Common myeloid progenitor, CD34-positive (primary cell): ENCODE measurements around the gene DAPK1.

ENCODE experiments used
- CTCF ChIA-PET: fragments of 350-600 bp; sonication (Branson Sonifier 250); formaldehyde crosslinking; loops from one replicate; lab custom pipeline; 2021; ENCODE audit warnings: antibody characterized with exemption; lab: Charles Lee
- POLR2A ChIA-PET: fragments of 350-600 bp; sonication (Branson Sonifier 250); formaldehyde crosslinking; loops from one replicate; lab custom pipeline; 2021; ENCODE audit warnings: antibody characterized with exemption; lab: Charles Lee
- DNase-seq, 3 donors: peaks; one replicate each; pipeline versions ENCODE4 v3.0.0 to v3.0.0-alpha.2; 2013
- H3K27ac ChIP-seq, 2 experiments: 1 replicate in 1 of 2; 2 replicates in 1 of 2; pipeline ENCODE4 v1.7.0; 2013; ENCODE audit warnings: inconsistent platforms in 2 of 2, low read length in 2 of 2, mild to moderate bottlenecking in 2 of 2, low read depth in 1 of 2, moderate library complexity in 1 of 2; ENCODE audit not compliant: severe bottlenecking in 2 of 2, insufficient read depth in 1 of 2, poor library complexity in 1 of 2
- H3K27me3 ChIP-seq, 5 experiments: replicated peaks in 2 of 5; 1 replicate in 3 of 5; 2 replicates in 2 of 5; pipeline versions ENCODE4 v1.6.1 to v1.7.0; 2013; ENCODE audit warnings: low read length in 4 of 5, mild to moderate bottlenecking in 2 of 5, moderate library complexity in 2 of 5, inconsistent platforms in 1 of 5; ENCODE audit not compliant: insufficient read depth in 5 of 5, control insufficient read depth in 4 of 5
- H3K36me3 ChIP-seq, 4 experiments: 1 replicate in 2 of 4; 2 replicates in 2 of 4; pipeline versions ENCODE4 v1.6.1 to v1.7.0; 2013; ENCODE audit warnings: low read length in 3 of 4, control low read depth in 1 of 4, mild to moderate bottlenecking in 1 of 4; ENCODE audit not compliant: control insufficient read depth in 4 of 4, insufficient read depth in 4 of 4
- H3K4me1 ChIP-seq, 4 experiments: 1 replicate in 3 of 4; 2 replicates in 1 of 4; pipeline versions ENCODE4 v1.6.1 to v1.7.1; 2013; ENCODE audit warnings: low read length in 3 of 4, mild to moderate bottlenecking in 3 of 4, control low read depth in 1 of 4, inconsistent platforms in 1 of 4, moderate library complexity in 1 of 4; ENCODE audit not compliant: control insufficient read depth in 4 of 4, insufficient read depth in 4 of 4; ENCODE audit errors: control extremely low read depth in 1 of 4
- H3K4me3 ChIP-seq, 7 experiments: 1 replicate in 4 of 7; 2 replicates in 3 of 7; pipeline versions ENCODE4 v1.5.1 to v1.7.0; 2013; ENCODE audit warnings: mild to moderate bottlenecking in 7 of 7, low read length in 6 of 7, moderate library complexity in 6 of 7, inconsistent platforms in 2 of 7, low read depth in 2 of 7, control low read depth in 1 of 7; ENCODE audit not compliant: insufficient read depth in 4 of 7, control insufficient read depth in 1 of 7; ENCODE audit errors: extremely low read depth in 1 of 7
- H3K9me3 ChIP-seq, 5 experiments: 1 replicate in 4 of 5; 2 replicates in 1 of 5; pipeline versions ENCODE4 v1.6.1 to v1.7.1; 2013; ENCODE audit warnings: low read length in 4 of 5, mild to moderate bottlenecking in 2 of 5, inconsistent platforms in 1 of 5, low read depth in 1 of 5, moderate library complexity in 1 of 5; ENCODE audit not compliant: control insufficient read depth in 4 of 5, insufficient read depth in 2 of 5; ENCODE audit errors: control extremely low read depth in 1 of 5
- WGBS: methylation state at CpG from one replicate; pipeline ENCODE4 v1.1.5; 2013; ENCODE audit not compliant: insufficient coverage; 5-methylcytosine and 5-hydroxymethylcytosine counted together

DAPK1 gene

GRCh38 chr9:87663556-87663955 is 165.9 kb downstream of the DAPK1 start:
- H3K4me3 ChIP-seq: no peak overlapping the region
- ChIA-PET CTCF (interaction anchor here (0.6 to 2.0 kb wide), 11 partner anchors 9 to 327 kb away, joined by 3 to 8 read pairs (median 3); no protein-coding TSS in a partner anchor), POLR2A (no interaction called here)
- no peak for DNase-seq
- no peak overlapping the region for H3K27ac ChIP-seq
- H3K36me3 ChIP-seq: peaks cover 39 to 85% (median 66%) of the 10 kb centered on the region in 4 experiments
- peaks cover 0 to 23% (median 18%) of the 10 kb centered on the region in 5 experiments for H3K9me3 ChIP-seq
- no peaks in the 10 kb centered on the region for H3K27me3 ChIP-seq
- 97% methylated on average over 6 of the region's 6 CpGs for WGBS
- H3K4me1 ChIP-seq: no peaks in the 10 kb centered on the region

- 96% methylated on average over 18 of the region's 19 CpGs for WGBS
- Histone ChIP-seq H3K36me3 (peaks cover 35 to 82% (median 62%) of the 10 kb centered on the region in 4 experiments), H3K27ac (no peak overlapping the region), H3K4me3 (no peak overlapping the region), H3K27me3 (no peaks in the 10 kb centered on the region), H3K4me1 (no peaks in the 10 kb centered on the region), H3K9me3 (peaks cover 0 to 23% (median 18%) of the 10 kb centered on the region in 5 experiments)
- POLR2A ChIA-PET: no interaction called here
- CTCF ChIA-PET: interaction anchor here (1.2 to 2.0 kb wide), 3 partner anchors 16 to 328 kb away, joined by 3 to 7 read pairs (median 6); no protein-coding TSS in a partner anchor
- no peak for DNase-seq
Observed at GRCh38 chr9:87664153-87665060, 166.7 kb downstream of the DAPK1 start.

- Histone ChIP-seq H3K9me3 (peaks cover 0 to 18% (median 17%) of the 10 kb centered on the region in 5 experiments), H3K4me3 (no peak overlapping the region), H3K4me1 (no peaks in the 10 kb centered on the region), H3K36me3 (peaks cover 32 to 82% (median 62%) of the 10 kb centered on the region in 4 experiments), H3K27me3 (no peaks in the 10 kb centered on the region), H3K27ac (no peak overlapping the region)
- WGBS: 100% methylated on average over 6 of the region's 6 CpGs
- ChIA-PET CTCF (no interaction called here), POLR2A (no interaction called here)
- no peak for DNase-seq
Observed at GRCh38 chr9:87665505-87665904, 167.8 kb downstream of the DAPK1 start.

GRCh38 chr9:87667164-87667738 is 169.6 kb downstream of the DAPK1 start:
- POLR2A ChIA-PET: no interaction called here
- CTCF ChIA-PET: interaction anchor here (0.8 to 2.6 kb wide), 5 partner anchors 10 to 332 kb away, joined by 3 to 9 read pairs (median 3); no protein-coding TSS in a partner anchor
- DNase-seq: peak; percentile 46 to 77 (median 76)
- Histone ChIP-seq H3K4me3 (no peak overlapping the region), H3K9me3 (peaks cover 0 to 18% (median 15%) of the 10 kb centered on the region in 5 experiments), H3K27me3 (no peaks in the 10 kb centered on the region), H3K36me3 (peaks cover 26 to 86% (median 75%) of the 10 kb centered on the region in 4 experiments), H3K4me1 (no peaks in the 10 kb centered on the region), H3K27ac (no peak overlapping the region)
- WGBS: no CpG with 5 or more reads among the region's 3 CpGs

GRCh38 chr9:87668222-87668621 is 170.6 kb downstream of the DAPK1 start:
- Histone ChIP-seq H3K9me3 (peaks cover 0 to 18% (median 15%) of the 10 kb centered on the region in 5 experiments), H3K4me1 (peaks cover 0 to 6% (median 1%) of the 10 kb centered on the region in 4 experiments), H3K27ac (no peak overlapping the region), H3K4me3 (no peak overlapping the region), H3K27me3 (no peaks in the 10 kb centered on the region), H3K36me3 (peaks cover 26 to 93% (median 80%) of the 10 kb centered on the region in 4 experiments)
- POLR2A ChIA-PET: no interaction called here
- WGBS: 96% methylated on average over 8 of the region's 8 CpGs
- DNase-seq: no peak
- CTCF ChIA-PET: interaction anchor here (1.0 to 2.6 kb wide), 4 partner anchors 168 to 333 kb away, joined by 3 to 9 read pairs (median 6); no protein-coding TSS in a partner anchor

- POLR2A ChIA-PET: no interaction called here
Observed at GRCh38 chr9:87668722-87669121, 171.1 kb downstream of the DAPK1 start.

More at GRCh38 chr9:87668722-87669121, 171.1 kb downstream of the DAPK1 start:
- Histone ChIP-seq H3K36me3 (peaks cover 26 to 88% (median 77%) of the 10 kb centered on the region in 4 experiments), H3K4me1 (peaks cover 0 to 11% (median 4%) of the 10 kb centered on the region in 4 experiments), H3K4me3 (no peak overlapping the region), H3K27ac (no peak overlapping the region), H3K27me3 (no peaks in the 10 kb centered on the region), H3K9me3 (peaks cover 0 to 18% (median 15%) of the 10 kb centered on the region in 5 experiments)
- WGBS: 89% methylated on average over 4 of the region's 4 CpGs
- no peak for DNase-seq
- CTCF ChIA-PET: interaction anchor here (1.2 to 2.6 kb wide), 3 partner anchors 169 to 333 kb away, joined by 3 to 9 read pairs (median 8); no protein-coding TSS in a partner anchor
